Fibroblast of lung (primary cell): ENCODE results near the gene SIM1.

Experiments used
- CTCF ChIP-seq, 2 donors: IDR thresholded peaks in 1 of 2; conservative IDR thresholded peaks in 1 of 2; 1 replicate in 1 of 2; 2 replicates in 1 of 2; pipeline ENCODE4 v1.5.1; 2011 to 2012; ENCODE audit warnings: low read length in 2 of 2, control low read depth in 1 of 2, inconsistent platforms in 1 of 2, low read depth in 1 of 2, mild to moderate bottlenecking in 1 of 2
- EZH2 ChIP-seq: IDR thresholded peaks from 2 replicates; pipeline ENCODE4 v1.5.1; 2012; ENCODE audit warnings: low read length, control low read depth, mild to moderate bottlenecking; ENCODE audit errors: missing control alignments

- TF ChIP-seq CTCF (conservative IDR thresholded peaks at IDR 0.05 in 1 of 2, IDR thresholded peaks at IDR 0.05 in 1 of 2; ENCODE audit: low read depth in 1 of 2, low read length in 2 of 2) (no peak), EZH2 (no peak)
These were observed 121.9 kb downstream of the SIM1 start for GRCh38 chr6:100342830-100343229.
